ENCODE measurements around the gene SPDYE6.

DNA sequence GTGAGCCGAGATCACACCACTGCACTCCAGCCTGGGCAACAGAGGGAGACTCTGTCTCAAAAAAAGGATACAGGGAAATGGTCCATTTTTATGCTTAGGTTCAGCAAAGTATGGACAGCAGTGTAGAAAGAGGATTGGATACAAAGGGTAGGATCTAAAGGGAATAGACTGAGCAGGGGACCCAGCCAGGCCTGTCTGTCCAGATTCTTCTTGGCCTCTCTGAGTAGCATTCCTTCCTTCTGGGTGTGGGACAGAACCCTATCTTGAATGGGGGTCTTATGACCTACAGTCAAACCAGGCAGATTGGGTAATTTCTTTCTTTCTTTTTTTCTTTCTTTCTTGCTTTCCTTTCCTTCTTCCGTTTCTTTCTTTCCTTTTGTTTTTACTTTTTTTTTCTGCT is 43.9 kb downstream of the SPDYE6 start:
- TF ChIP-seq POLR2A (IDR thresholded peaks at IDR 0.05), result no peak
- TF ChIP-seq, protein P1, sequence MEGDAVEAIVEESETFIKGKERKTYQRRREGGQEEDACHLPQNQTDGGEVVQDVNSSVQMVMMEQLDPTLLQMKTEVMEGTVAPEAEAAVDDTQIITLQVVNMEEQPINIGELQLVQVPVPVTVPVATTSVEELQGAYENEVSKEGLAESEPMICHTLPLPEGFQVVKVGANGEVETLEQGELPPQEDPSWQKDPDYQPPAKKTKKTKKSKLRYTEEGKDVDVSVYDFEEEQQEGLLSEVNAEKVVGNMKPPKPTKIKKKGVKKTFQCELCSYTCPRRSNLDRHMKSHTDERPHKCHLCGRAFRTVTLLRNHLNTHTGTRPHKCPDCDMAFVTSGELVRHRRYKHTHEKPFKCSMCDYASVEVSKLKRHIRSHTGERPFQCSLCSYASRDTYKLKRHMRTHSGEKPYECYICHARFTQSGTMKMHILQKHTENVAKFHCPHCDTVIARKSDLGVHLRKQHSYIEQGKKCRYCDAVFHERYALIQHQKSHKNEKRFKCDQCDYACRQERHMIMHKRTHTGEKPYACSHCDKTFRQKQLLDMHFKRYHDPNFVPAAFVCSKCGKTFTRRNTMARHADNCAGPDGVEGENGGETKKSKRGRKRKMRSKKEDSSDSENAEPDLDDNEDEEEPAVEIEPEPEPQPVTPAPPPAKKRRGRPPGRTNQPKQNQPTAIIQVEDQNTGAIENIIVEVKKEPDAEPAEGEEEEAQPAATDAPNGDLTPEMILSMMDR (IDR thresholded peaks at IDR 0.05), result no peak

All from thyroid gland (tissue), 4 donors.